Skeletal muscle satellite cell (primary cell): ENCODE data around the gene SERTAD1.

Source experiments
- H3K27me3 ChIP-seq: 2 replicates; pipeline ENCODE4 v1.7.0; 2013; ENCODE audit warnings: low read length; ENCODE audit not compliant: control insufficient read depth, insufficient read depth
- H3K36me3 ChIP-seq: 2 replicates; pipeline ENCODE4 v1.7.0; 2013; ENCODE audit warnings: mild to moderate bottlenecking, control low read depth, low read length; ENCODE audit not compliant: insufficient read depth
- H3K4me1 ChIP-seq: 2 replicates; pipeline ENCODE4 v1.7.0; 2013; ENCODE audit warnings: low read length; ENCODE audit not compliant: control insufficient read depth, insufficient read depth
- H3K4me2 ChIP-seq: 2 replicates; pipeline ENCODE4 v1.7.0; 2013; ENCODE audit warnings: mild to moderate bottlenecking, low read length
- H3K4me3 ChIP-seq: 2 replicates; pipeline ENCODE4 v1.7.0; 2013; ENCODE audit warnings: low read length
- H3K9ac ChIP-seq: 2 replicates; pipeline ENCODE4 v1.7.0; 2013; ENCODE audit warnings: mild to moderate bottlenecking, low read depth, low read length, moderate library complexity
- H3K9me3 ChIP-seq: replicated peaks from 2 replicates; pipeline ENCODE4 v1.7.0; 2013; ENCODE audit warnings: mild to moderate bottlenecking, control low read depth, low read length

The SERTAD1 gene

DNA sequence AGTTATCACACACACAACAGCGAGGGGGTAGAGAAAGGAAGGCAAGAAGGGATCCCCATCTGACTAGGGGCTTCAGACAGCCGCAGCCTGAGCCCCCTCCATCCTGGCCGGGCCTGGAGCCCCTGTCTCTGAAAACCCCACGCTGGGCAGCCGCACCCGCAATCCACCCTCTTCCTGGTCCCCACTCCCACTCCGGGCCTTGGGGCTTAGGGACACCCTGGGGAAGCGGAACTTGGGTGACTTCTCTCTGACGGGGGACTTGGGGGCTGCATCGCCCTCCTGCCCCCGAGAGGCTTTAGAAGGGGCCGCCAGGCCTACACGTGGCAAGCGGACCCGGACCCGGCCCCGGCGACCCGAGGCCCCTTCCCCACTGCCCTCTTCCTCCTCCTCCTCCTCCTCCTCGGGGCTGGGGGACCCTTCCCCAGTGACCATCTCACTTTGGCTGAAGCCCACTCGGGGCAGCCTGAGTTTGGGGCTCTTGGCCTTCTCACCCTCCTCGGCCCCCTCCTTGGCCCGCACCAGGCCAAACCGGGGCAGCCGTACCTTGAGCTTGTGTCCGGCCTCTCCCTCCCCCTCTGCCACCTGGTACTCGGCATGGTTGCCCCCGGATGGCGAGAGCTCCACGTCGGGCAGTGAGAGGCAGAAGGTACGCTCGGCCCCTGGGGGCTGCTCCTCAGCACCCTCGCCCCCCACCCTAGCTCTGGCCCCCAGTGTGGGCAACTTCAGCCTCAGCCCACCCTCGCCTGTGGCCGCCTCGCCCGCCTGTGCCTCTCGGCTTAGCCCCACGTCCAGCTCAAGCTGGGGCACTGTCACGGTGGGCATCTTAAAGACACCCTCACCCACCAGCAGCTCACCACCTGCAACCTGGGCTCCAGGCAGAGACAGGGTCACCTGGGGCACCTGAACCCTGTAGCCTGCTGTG lies 31.6 kb downstream of the SERTAD1 start:
- no peaks in the 10 kb centered on the region for H3K9me3 ChIP-seq
- H3K4me3 ChIP-seq, result no peak overlapping the region
- H3K36me3 ChIP-seq, result no peaks in the 10 kb centered on the region
- no peaks in the 10 kb centered on the region for H3K27me3 ChIP-seq
- H3K9ac ChIP-seq, result no peak overlapping the region
- no peak overlapping the region for H3K4me2 ChIP-seq
- H3K4me1 ChIP-seq, result no peaks in the 10 kb centered on the region

- H3K4me2 ChIP-seq, result no peak overlapping the region
- H3K9me3 ChIP-seq, result no peaks in the 10 kb centered on the region
- no peak overlapping the region for H3K9ac ChIP-seq
- H3K27me3 ChIP-seq, result no peaks in the 10 kb centered on the region
- no peak overlapping the region for H3K4me3 ChIP-seq
- H3K36me3 ChIP-seq, result no peaks in the 10 kb centered on the region
- no peaks in the 10 kb centered on the region for H3K4me1 ChIP-seq
Measured at GRCh38 chr19:40392894-40393517, 32.8 kb downstream of the SERTAD1 start.

- no peaks in the 10 kb centered on the region for H3K27me3 ChIP-seq
- H3K9ac ChIP-seq, result no peak overlapping the region
- no peaks in the 10 kb centered on the region for H3K9me3 ChIP-seq
- no peak overlapping the region for H3K4me2 ChIP-seq
- no peak overlapping the region for H3K4me3 ChIP-seq
- H3K4me1 ChIP-seq, result no peaks in the 10 kb centered on the region
- no peaks in the 10 kb centered on the region for H3K36me3 ChIP-seq
Measured at GRCh38 chr19:40392123-40392522, 33.7 kb downstream of the SERTAD1 start.

- Histone ChIP-seq H3K36me3 (no peaks in the 10 kb centered on the region), H3K4me2 (no peak within 1 kb of the TSS), H3K4me1 (no peaks in the 10 kb centered on the region), H3K4me3 (no peak within 1 kb of the TSS), H3K9ac (no peak within 1 kb of the TSS), H3K27me3 (no peaks in the 10 kb centered on the region), H3K9me3 (no peaks in the 10 kb centered on the region)
Measured at GRCh38 chr19:40390084-40390742, 35.6 kb downstream of the SERTAD1 start, which contains the start of gene HIPK4. Gene HIPK4 (minus strand): TSS chr19:40390181. CDS start chr19:40389902, 279 bp downstream.

GRCh38 chr19:40389404-40390083 lies 36.2 kb downstream of the SERTAD1 start:
- H3K4me2 ChIP-seq, result no peak overlapping the region
- H3K9ac ChIP-seq, result no peak overlapping the region
- no peaks in the 10 kb centered on the region for H3K4me1 ChIP-seq
- H3K9me3 ChIP-seq, result no peaks in the 10 kb centered on the region
- no peak overlapping the region for H3K4me3 ChIP-seq
- no peaks in the 10 kb centered on the region for H3K36me3 ChIP-seq
- peaks cover 2% of the 10 kb centered on the region for H3K27me3 ChIP-seq

DNA sequence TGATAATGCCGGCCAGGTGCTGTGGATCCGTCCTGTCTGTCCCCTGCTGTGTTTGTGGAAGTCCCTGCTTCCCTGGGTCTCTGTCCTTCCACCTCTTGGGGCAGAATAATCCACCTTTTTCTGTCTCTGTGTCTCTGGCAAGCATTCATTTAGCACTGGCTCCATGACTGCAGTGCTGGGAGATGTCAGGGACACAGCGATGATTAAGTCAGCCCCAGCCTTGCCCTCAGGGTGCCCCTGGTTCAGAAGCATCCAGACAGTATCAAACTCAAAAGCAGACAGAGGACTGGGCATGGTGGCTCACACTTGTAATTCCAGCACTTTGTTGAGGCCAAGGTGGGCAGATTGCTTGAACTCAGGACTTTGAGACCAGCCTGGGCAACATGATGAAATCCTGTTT lies 37.3 kb downstream of the SERTAD1 start:
- no peaks in the 10 kb centered on the region for H3K4me1 ChIP-seq
- H3K27me3 ChIP-seq, result peaks cover 2% of the 10 kb centered on the region
- H3K9ac ChIP-seq, result no peak overlapping the region
- H3K36me3 ChIP-seq, result no peaks in the 10 kb centered on the region
- no peak overlapping the region for H3K4me3 ChIP-seq
- no peak overlapping the region for H3K4me2 ChIP-seq
- H3K9me3 ChIP-seq, result no peaks in the 10 kb centered on the region

DNA sequence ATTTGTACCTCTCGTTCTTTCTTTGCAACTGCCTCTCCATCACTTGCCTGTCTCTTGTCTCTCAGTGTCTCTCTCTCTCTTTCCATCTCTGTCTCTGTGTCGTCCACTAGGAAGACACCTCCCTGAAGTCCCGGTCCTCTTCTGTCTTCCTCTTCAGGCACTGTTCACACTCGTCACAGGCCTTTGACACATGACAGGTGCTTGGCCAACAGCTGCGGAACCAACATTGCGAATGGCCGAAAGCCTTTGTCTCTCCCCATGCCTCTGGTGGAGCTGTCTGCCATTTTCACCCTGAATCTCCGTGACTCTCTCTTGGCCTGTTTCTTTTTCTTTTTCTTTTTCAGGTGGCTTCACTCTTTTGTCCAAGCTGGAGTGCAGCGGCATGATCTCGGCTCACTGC lies 38.6 kb downstream of the SERTAD1 start:
- Histone ChIP-seq H3K4me1 (no peaks in the 10 kb centered on the region), H3K9me3 (no peaks in the 10 kb centered on the region)

GRCh38 chr19:40383668-40384248 lies 42.0 kb downstream of the SERTAD1 start:
- Histone ChIP-seq H3K4me3 (no peak overlapping the region), H3K9me3 (no peaks in the 10 kb centered on the region)

More for the DNA sequence above, 38.6 kb downstream of the SERTAD1 start:
- Histone ChIP-seq H3K4me2 (no peak overlapping the region), H3K36me3 (no peaks in the 10 kb centered on the region), H3K27me3 (peaks cover 2% of the 10 kb centered on the region), H3K4me3 (no peak overlapping the region), H3K9ac (no peak overlapping the region)

GRCh38 chr19:40381321-40381720 lies 44.5 kb downstream of the SERTAD1 start:
- no peaks in the 10 kb centered on the region for H3K4me1 ChIP-seq
- H3K36me3 ChIP-seq, result peaks cover 4% of the 10 kb centered on the region
- H3K4me2 ChIP-seq, result no peak overlapping the region
- no peak overlapping the region for H3K4me3 ChIP-seq
- no peaks in the 10 kb centered on the region for H3K9me3 ChIP-seq
- H3K9ac ChIP-seq, result no peak overlapping the region
- peaks cover 2% of the 10 kb centered on the region for H3K27me3 ChIP-seq

More at GRCh38 chr19:40383668-40384248, 42.0 kb downstream of the SERTAD1 start:
- Histone ChIP-seq H3K36me3 (no peaks in the 10 kb centered on the region), H3K9ac (no peak overlapping the region), H3K4me1 (no peaks in the 10 kb centered on the region), H3K27me3 (peaks cover 2% of the 10 kb centered on the region), H3K4me2 (no peak overlapping the region)

DNA sequence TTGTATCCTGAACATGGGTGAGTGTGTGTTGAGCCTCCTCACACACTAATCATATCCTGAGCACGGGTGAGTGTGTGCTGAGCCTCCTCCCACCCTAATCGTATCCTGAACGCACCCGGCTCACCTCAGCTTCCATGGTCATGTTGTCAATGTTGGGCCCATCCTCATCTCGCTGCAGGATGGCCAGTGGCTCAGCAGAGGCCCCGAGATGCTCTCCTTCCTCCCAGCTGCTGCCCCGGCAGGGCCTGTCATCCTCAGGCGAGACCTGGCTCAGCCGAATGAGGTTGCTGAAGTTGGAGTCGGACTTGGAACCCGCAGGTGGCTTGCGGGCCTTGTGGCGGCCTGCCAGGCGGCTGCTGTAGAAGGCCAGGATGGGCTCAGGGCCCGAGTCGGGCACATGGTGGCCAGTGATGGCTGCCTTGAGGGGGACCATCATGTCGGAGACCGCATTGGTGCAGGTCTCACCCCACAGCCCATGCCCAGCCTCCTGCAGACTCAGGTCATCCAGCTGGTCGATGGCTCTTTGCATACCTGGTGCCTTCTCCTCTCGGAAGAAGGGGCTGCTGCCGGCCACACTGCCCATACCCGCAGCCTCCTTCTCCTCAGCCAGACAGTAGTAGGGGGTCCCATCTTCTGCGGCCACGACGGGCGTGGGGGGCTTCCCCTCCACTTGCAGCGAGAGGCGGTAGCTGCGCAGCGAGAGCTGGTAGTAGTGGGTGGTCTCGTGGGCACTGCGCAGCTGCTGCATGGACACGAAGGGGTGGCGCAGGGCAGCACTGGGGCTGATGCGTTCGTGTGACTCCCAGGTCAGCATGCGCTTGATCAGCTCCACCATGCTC lies 45.4 kb downstream of the SERTAD1 start:
- Histone ChIP-seq H3K9ac (no peak overlapping the region), H3K36me3 (peaks cover 4% of the 10 kb centered on the region)

More for the DNA sequence above, 45.4 kb downstream of the SERTAD1 start:
- H3K27me3 ChIP-seq, result peaks cover 2% of the 10 kb centered on the region
- no peaks in the 10 kb centered on the region for H3K4me1 ChIP-seq
- H3K4me2 ChIP-seq, result no peak overlapping the region
- H3K4me3 ChIP-seq, result no peak overlapping the region
- no peaks in the 10 kb centered on the region for H3K9me3 ChIP-seq
